GM13976 (cell line): Measurements from ENCODE around the gene ZNF778.

Experiments
- DNase-seq: peaks from one replicate; pipeline ENCODE4 v3.0.0; 2012; ENCODE audit warnings: low spot score
- CTCF ChIP-seq: IDR thresholded peaks from 2 replicates; pipeline ENCODE4 v1.5.1; 2012; ENCODE audit warnings: borderline replicate concordance, mild to moderate bottlenecking; ENCODE audit not compliant: insufficient read depth; ENCODE audit errors: extremely low read depth, missing control alignments, control extremely low read depth
- in situ Hi-C: fragments of 300-500 bp; cut with MboI; formaldehyde crosslinking; loops from one replicate; pipeline ENCODE4 v1.12.0; 2022; ENCODE audit warnings: low sequenced_read_pairs, mixed read lengths, inconsistent platforms; ENCODE audit not compliant: unreplicated experiment

The ZNF778 gene

DNA sequence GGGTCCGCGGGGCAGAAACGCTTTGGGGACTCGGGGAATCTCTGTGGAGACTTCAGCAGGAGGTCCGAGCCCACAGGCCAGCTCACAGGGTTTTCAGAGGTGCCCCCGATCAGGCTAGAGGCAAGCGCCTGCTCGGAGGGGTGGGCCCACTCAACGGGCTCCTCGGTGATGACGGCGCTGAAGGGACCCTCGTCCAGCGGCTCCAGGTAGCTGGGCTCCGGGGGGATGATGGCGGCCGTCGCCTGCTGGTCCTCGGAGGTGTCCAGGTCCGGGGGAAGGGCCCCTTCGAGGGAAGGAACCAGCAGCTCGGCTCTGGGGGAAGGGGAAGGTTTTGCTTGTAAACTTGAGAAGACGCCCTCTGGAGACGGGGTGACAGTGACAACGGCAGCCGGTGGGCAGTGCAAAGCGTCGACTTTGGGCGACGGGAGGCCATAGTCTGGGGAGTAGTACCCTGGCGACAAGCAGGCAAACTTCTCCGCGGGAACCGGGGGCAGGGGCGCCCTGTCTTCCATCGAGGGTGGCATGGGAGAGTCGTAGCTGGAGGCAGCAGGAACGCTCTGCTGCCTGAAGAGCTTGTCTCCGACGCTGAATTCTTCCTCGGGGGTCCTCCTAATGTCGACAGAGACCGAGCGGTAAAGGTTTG lies 63.2 kb downstream of the ZNF778 start:
- in situ Hi-C loops, result no loop called here
- no peak for DNase-seq
- no peak for TF ChIP-seq CTCF

DNA sequence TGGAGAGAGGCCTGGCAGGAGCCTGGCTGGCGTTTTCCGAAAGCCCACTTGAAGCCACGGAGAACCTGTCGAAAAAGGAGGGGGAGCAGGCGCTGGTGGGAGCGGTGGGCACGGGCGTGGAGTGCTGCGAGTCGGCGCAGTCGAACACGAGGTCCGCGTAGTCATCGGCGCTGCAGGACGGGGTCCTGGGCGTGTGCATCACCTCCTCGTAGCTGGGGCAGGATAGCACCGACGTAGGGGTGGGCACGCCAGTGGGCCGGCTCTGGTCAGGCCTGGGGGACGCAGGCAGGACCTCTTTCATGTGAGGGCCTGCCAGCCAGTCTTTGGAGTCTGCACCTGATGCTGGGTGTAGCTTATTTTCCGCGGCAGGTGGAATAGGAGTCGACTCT lies 63.7 kb downstream of the ZNF778 start:
- TF ChIP-seq CTCF, result no peak
- in situ Hi-C loops, result no loop called here
- DNase-seq, result no peak

DNA sequence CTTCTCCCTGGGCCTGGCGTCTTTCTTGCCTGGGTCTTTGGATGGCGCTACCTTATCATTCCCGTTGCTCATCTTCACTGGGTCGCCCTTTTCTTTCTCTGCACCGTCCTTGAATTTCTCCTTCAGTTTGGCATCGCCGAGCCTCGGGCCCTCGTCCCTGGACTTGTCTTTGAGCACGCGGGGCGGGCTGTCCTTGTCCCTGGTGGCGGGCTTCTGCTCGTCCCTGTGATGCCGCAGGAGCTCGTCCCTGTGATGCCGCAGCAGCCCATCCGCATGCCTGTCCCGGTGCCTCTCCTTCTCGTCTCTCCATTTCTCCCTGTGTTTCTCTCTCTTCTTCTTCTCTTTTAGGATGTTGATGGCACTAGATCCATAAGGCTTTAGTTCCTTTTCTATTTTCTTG lies 64.3 kb downstream of the ZNF778 start:
- no peak for TF ChIP-seq CTCF
- no peak for DNase-seq
- in situ Hi-C loops, result no loop called here

- in situ Hi-C loops, result no loop called here
- TF ChIP-seq CTCF, result no peak
Observed at GRCh38 chr16:89282523-89282922, 65.0 kb downstream of the ZNF778 start.

GRCh38 chr16:89283449-89283848 lies 65.9 kb downstream of the ZNF778 start:
- TF ChIP-seq CTCF, result no peak
- no peak for DNase-seq
- in situ Hi-C loops, result no loop called here

More at GRCh38 chr16:89282523-89282922, 65.0 kb downstream of the ZNF778 start:
- no peak for DNase-seq

GRCh38 chr16:89285381-89285780 lies 67.9 kb downstream of the ZNF778 start:
- in situ Hi-C loops, result no loop called here
- DNase-seq, result no peak
- TF ChIP-seq CTCF, result no peak
